KG1 (cell line): Measurements from ENCODE around the gene LRRFIP2.
"Not testable (repeated sequence)": the region's sequence is repeated elsewhere in the genome, so short reads cannot be mapped to it uniquely, and the experiment has no call there.

Source experiments
- DNase-seq: peaks from one replicate; lab custom pipeline; 2025; lab: John Stamatoyannopoulos, UW

LRRFIP2 gene

GRCh38 chr3:37174532-37175126, at the start of gene LRRFIP2:
TSS of gene LRRFIP2 (minus strand) at chr3:37174582. CDS start at chr3:37148983, 25,599 bp downstream.
- no peak for DNase-seq

- DNase-seq: no peak
Measured at GRCh38 chr3:37223576-37223975, 49.2 kb upstream of the LRRFIP2 start.

GRCh38 chr3:37223141-37223558, 48.8 kb upstream of the LRRFIP2 start:
- DNase-seq: no peak

GRCh38 chr3:37222542-37222941, 48.2 kb upstream of the LRRFIP2 start:
- DNase-seq: not testable (repeated sequence)

GRCh38 chr3:37221407-37221806, 47.0 kb upstream of the LRRFIP2 start:
- no peak for DNase-seq

- DNase-seq: no peak
Measured at GRCh38 chr3:37219266-37219665, 44.9 kb upstream of the LRRFIP2 start.

GRCh38 chr3:37218206-37218605, 43.8 kb upstream of the LRRFIP2 start:
- no peak for DNase-seq

- DNase-seq: no peak
Measured at GRCh38 chr3:37217098-37217849, 42.9 kb upstream of the LRRFIP2 start.

GRCh38 chr3:37216597-37217097, 42.3 kb upstream of the LRRFIP2 start:
- DNase-seq: no peak

GRCh38 chr3:37214076-37214475, 39.7 kb upstream of the LRRFIP2 start:
- no peak for DNase-seq

- no peak for DNase-seq
Measured at GRCh38 chr3:37210230-37210629, 35.8 kb upstream of the LRRFIP2 start.

- not testable (repeated sequence) for DNase-seq
Measured at GRCh38 chr3:37208576-37208975, 34.2 kb upstream of the LRRFIP2 start.

GRCh38 chr3:37208008-37208407, 33.6 kb upstream of the LRRFIP2 start:
- not testable (repeated sequence) for DNase-seq

- not testable (repeated sequence) for DNase-seq
Measured at GRCh38 chr3:37206041-37206440, 31.7 kb upstream of the LRRFIP2 start.

- no peak for DNase-seq
Measured at GRCh38 chr3:37204314-37204713, 29.9 kb upstream of the LRRFIP2 start.

- DNase-seq: no peak
Measured at GRCh38 chr3:37202035-37202434, 27.7 kb upstream of the LRRFIP2 start.

- DNase-seq: no peak
Measured at GRCh38 chr3:37200141-37200540, 25.8 kb upstream of the LRRFIP2 start.

- DNase-seq: no peak
Measured at GRCh38 chr3:37198996-37199395, 24.6 kb upstream of the LRRFIP2 start.

GRCh38 chr3:37198547-37198946, 24.2 kb upstream of the LRRFIP2 start:
- DNase-seq: no peak

GRCh38 chr3:37197810-37198371, 23.5 kb upstream of the LRRFIP2 start:
- DNase-seq: no peak

- DNase-seq: no peak
Measured at GRCh38 chr3:37194533-37194932, 20.2 kb upstream of the LRRFIP2 start.

- DNase-seq: no peak
Measured at GRCh38 chr3:37190667-37191066, 16.3 kb upstream of the LRRFIP2 start.

GRCh38 chr3:37189109-37189508, 14.7 kb upstream of the LRRFIP2 start:
- DNase-seq: no peak
